ENCODE measurements around the gene DACT3. TPM values are rescaled to one million over a fixed set of nuclear protein-coding genes. Genes with fewer than 3 reads are reported as not detected.

The DACT3 gene
- total RNA-seq, 1 experiment from 2014 or later: 1.9 TPM

GRCh38 chr19:46704379-46705076, 43.5 kb upstream of the DACT3 start:
- POLR2A ChIA-PET (ENCODE audit: unreplicated experiment): no interaction called here

GRCh38 chr19:46700704-46701103, 39.7 kb upstream of the DACT3 start:
- TF ChIP-seq CTCF (conservative IDR thresholded peaks at IDR 0.05; ENCODE audit: low read depth, low read length): no peak
- no peak for TF ChIP-seq EZH2 (IDR thresholded peaks at IDR 0.05; ENCODE audit: low read length, unreplicated experiment)
- no peak for TF ChIP-seq EZH2phosphoT487 (IDR thresholded peaks at IDR 0.05; ENCODE audit: borderline replicate concordance, low read length)
- Histone ChIP-seq H3K27me3 (ENCODE audit: low read length) (no peaks in the 10 kb centered on the region), H3K27ac (ENCODE audit: low read length) (no peak overlapping the region), H3K79me2 (ENCODE audit: low read length) (no peaks in the 10 kb centered on the region), H3K9me3 (ENCODE audit: low read length) (no peaks in the 10 kb centered on the region), H3F3A (ENCODE audit: low read length, unreplicated experiment) (no peaks in the 10 kb centered on the region), H3K9me2 (replicated peaks; ENCODE audit: low read length) (no peaks in the 10 kb centered on the region), H2AFZ (ENCODE audit: low read length) (no peak overlapping the region), H3K4me2 (ENCODE audit: low read length) (no peak overlapping the region), H3K9ac (ENCODE audit: low read length) (no peak overlapping the region), H3K4me3 (ENCODE audit: low read length) (no peak overlapping the region), H4K20me1 (ENCODE audit: low read length) (no peaks in the 10 kb centered on the region), H3K4me1 (ENCODE audit: insufficient read depth, low read length) (no peaks in the 10 kb centered on the region), H3K36me3 (ENCODE audit: low read depth, low read length) (peaks cover 15% of the 10 kb centered on the region; the same call in 1 of the 2 replicates)
- BruUV-seq (replicated peaks): no TSS peak
- CTCF ChIA-PET: no interaction called here
- ATAC-seq: no peak
- POLR2A ChIA-PET (ENCODE audit: unreplicated experiment): no interaction called here
- DNase-seq: no peak
- intact Hi-C loops (cut with micrococcal nuclease): no loop called here

More at GRCh38 chr19:46704379-46705076, 43.5 kb upstream of the DACT3 start:
- no peaks in the 10 kb centered on the region for H3K9me3 ChIP-seq (ENCODE audit: low read length)
- peaks cover 11% of the 10 kb centered on the region; the same call in 1 of the 2 replicates for H3K36me3 ChIP-seq (ENCODE audit: low read depth, low read length)
- no peaks in the 10 kb centered on the region for H3K4me1 ChIP-seq (ENCODE audit: insufficient read depth, low read length)
- no peaks in the 10 kb centered on the region for H3F3A ChIP-seq (ENCODE audit: low read length, unreplicated experiment)
- ATAC-seq: no peak
- no peaks in the 10 kb centered on the region for H3K27me3 ChIP-seq (ENCODE audit: low read length)
- intact Hi-C loops (cut with micrococcal nuclease): no loop called here
- BruUV-seq (replicated peaks): no TSS peak
- H3K4me2 ChIP-seq (ENCODE audit: low read length): no peak overlapping the region
- CTCF ChIA-PET: interaction anchor here (0.8 kb wide), 1 partner anchor 151 kb away, joined by 3 read pairs; no protein-coding TSS in a partner anchor
- TF ChIP-seq CTCF (conservative IDR thresholded peaks at IDR 0.05; ENCODE audit: low read depth, low read length): peak; percentile 77
- TF ChIP-seq EZH2 (IDR thresholded peaks at IDR 0.05; ENCODE audit: low read length, unreplicated experiment): no peak
- H3K27ac ChIP-seq (ENCODE audit: low read length): no peak overlapping the region
- no peak overlapping the region for H3K4me3 ChIP-seq (ENCODE audit: low read length)
- no peak overlapping the region for H3K9ac ChIP-seq (ENCODE audit: low read length)
- no peak overlapping the region for H2AFZ ChIP-seq (ENCODE audit: low read length)
- no peaks in the 10 kb centered on the region for H3K79me2 ChIP-seq (ENCODE audit: low read length)
- no peaks in the 10 kb centered on the region for H3K9me2 ChIP-seq (replicated peaks; ENCODE audit: low read length)
- H4K20me1 ChIP-seq (ENCODE audit: low read length): no peaks in the 10 kb centered on the region
- DNase-seq: peak; percentile 57
